K562 (cell line): ENCODE data around the gene PAQR6. TPM values are rescaled to one million over a fixed set of nuclear protein-coding genes. Genes with fewer than 3 reads are reported as not detected.

Source experiments
- ATAC-seq: fragments of 200-7000 bp; cut with Tn5 transposase; 3 replicates; pipeline ENCODE4 v1.9.1; 2020; ENCODE audit warnings: moderate library complexity
- BruUV-seq: library from RNA; stranded (reverse); fragments of 400-500 nt; replicated peaks from 2 replicates; lab custom pipeline; 2021; lab: Mats Ljungman, UMichigan
- CTCF ChIA-PET: fragments of 300-600 bp; formaldehyde crosslinking; extraction: SDS; loops from one replicate; lab custom pipeline; 2021; ENCODE audit warnings: low intra/inter-chr PET ratio; lab: Yijun Ruan, JAX
- POLR2A ChIA-PET: fragments of 300-600, 350-650 bp; sonication (Branson Sonifier 250); formaldehyde crosslinking; extraction: SDS; loops from one replicate; lab custom pipeline; 2021; ENCODE audit warnings: antibody characterized with exemption, inconsistent platforms; lab: Yijun Ruan, JAX
- DNase-seq, 4 experiments: peaks; one replicate each; pipeline versions ENCODE4 v3.0.0 to v3.0.0-alpha.2; 2011 to 2018; ENCODE audit warnings: low spot score in 3 of 4, mixed read lengths in 3 of 4; ENCODE audit errors: extremely low read depth in 1 of 4
- FAIRE-seq: peaks from 2 replicates; lab custom pipeline; 2011; peaks lifted over from hg19 to GRCh38; lab: Jason Lieb, UNC
- H2AFZ ChIP-seq: 2 replicates; pipeline ENCODE4 v1.6.0; 2011; ENCODE audit warnings: low read depth, low read length, control low read depth, inconsistent platforms
- H3K27ac ChIP-seq: fragments of 200-600 bp; 3 replicates; pipeline ENCODE4 v1.8.0; 2011; ENCODE audit warnings: low read depth, mild to moderate bottlenecking, control low read depth, inconsistent platforms, low read length, moderate library complexity, mixed read lengths; ENCODE audit errors: extremely low read depth
- H3K27me3 ChIP-seq, 2 experiments: fragments of 300-600 bp in 1 of 2; 2 replicates in 1 of 2; 3 replicates in 1 of 2; pipeline versions ENCODE4 v1.6.0 to v1.8.0; 2011; ENCODE audit warnings: inconsistent platforms in 2 of 2, low read length in 2 of 2, mild to moderate bottlenecking in 1 of 2, mixed read lengths in 1 of 2, moderate library complexity in 1 of 2; ENCODE audit not compliant: control insufficient read depth in 2 of 2, insufficient read depth in 2 of 2
- H3K36me3 ChIP-seq: fragments of 300-600 bp; 3 replicates; pipeline ENCODE4 v1.8.0; 2011; ENCODE audit warnings: mild to moderate bottlenecking, low read length, inconsistent platforms; ENCODE audit not compliant: control insufficient read depth, insufficient read depth
- H3K4me1 ChIP-seq, 2 experiments: fragments of 200-600 bp in 1 of 2; replicated peaks in 1 of 2; 2 replicates in 1 of 2; 3 replicates in 1 of 2; pipeline versions ENCODE4 v1.5.1 to v1.8.0; 2011; ENCODE audit warnings: inconsistent platforms in 2 of 2, low read length in 2 of 2, mild to moderate bottlenecking in 1 of 2, mixed read lengths in 1 of 2, moderate library complexity in 1 of 2; ENCODE audit not compliant: control insufficient read depth in 2 of 2, insufficient read depth in 2 of 2
- H3K4me2 ChIP-seq: 2 replicates; pipeline ENCODE4 v1.6.1; 2011; ENCODE audit warnings: low read length, control low read depth, inconsistent platforms, mixed read lengths; ENCODE audit not compliant: insufficient read depth
- H3K4me3 ChIP-seq: fragments of 200-600 bp; sonication (generic), shearing (Covaris generic); 2 replicates; pipeline ENCODE4 v1.5.1; 2016; ENCODE audit warnings: control low read depth, inconsistent platforms
- H3K79me2 ChIP-seq: fragments of 200-600 bp; 3 replicates; pipeline ENCODE4 v1.8.0; 2011; ENCODE audit warnings: low read length, inconsistent platforms; ENCODE audit not compliant: control insufficient read depth, insufficient read depth
- H3K9ac ChIP-seq, 2 experiments: 2 replicates each; pipeline versions ENCODE4 v1.6.0 to v1.6.1; 2011; ENCODE audit warnings: low read depth in 2 of 2, low read length in 2 of 2, control low read depth in 1 of 2, inconsistent platforms in 1 of 2, mild to moderate bottlenecking in 1 of 2, mixed read lengths in 1 of 2; ENCODE audit not compliant: insufficient read depth in 1 of 2
- H3K9me1 ChIP-seq: one replicate; pipeline ENCODE4 v1.6.0; 2011; ENCODE audit warnings: inconsistent platforms, mild to moderate bottlenecking, low read length, moderate library complexity; ENCODE audit not compliant: control insufficient read depth, insufficient read depth
- H3K9me3 ChIP-seq: replicated peaks from 2 replicates; pipeline ENCODE4 v1.5.1; 2011; ENCODE audit warnings: low read depth, low read length, inconsistent platforms; ENCODE audit not compliant: control insufficient read depth, insufficient read depth
- H4K20me1 ChIP-seq: replicated peaks from 2 replicates; pipeline ENCODE4 v1.6.1; 2011; ENCODE audit warnings: low read length, inconsistent platforms, mixed read lengths; ENCODE audit not compliant: control insufficient read depth, insufficient read depth
- POLR2G ChIP-seq: fragments of 200-400 bp; formaldehyde crosslinking; IDR thresholded peaks from 2 replicates; pipeline ENCODE4 v1.6.1; 2017; ENCODE audit warnings: low read depth, mild to moderate bottlenecking, antibody characterized with exemption, low read length, moderate library complexity
- TARDBP ChIP-seq: fragments of 450-650 bp; IDR thresholded peaks from 2 replicates; pipeline ENCODE4 v1.6.1; 2016
- ZNF384 ChIP-seq: IDR thresholded peaks from 2 replicates; pipeline ENCODE4 v1.6.1; 2012; ENCODE audit warnings: low read depth, low read length, improper control_type of control experiment
- WGBS: fragments of 100-300 bp; shearing (Covaris generic); methylation state at CpG from one replicate; pipeline ENCODE4 v1.1.6; 2016; ENCODE audit warnings: low coverage, mixed read lengths; ENCODE audit not compliant: insufficient coverage; ENCODE audit errors: missing lambda C conversion rate; 5-methylcytosine and 5-hydroxymethylcytosine counted together
- in situ Hi-C: fragments of 300-500 bp; cut with MboI; formaldehyde crosslinking; loops from 4 replicates; pipeline ENCODE4 v1.15.0; 2018; ENCODE audit warnings: inconsistent platforms, mixed read lengths
- intact Hi-C: fragments of 100-400 bp; cut with micrococcal nuclease; formaldehyde crosslinking; loops from 2 replicates; pipeline ENCODE4 v1.14.2; 2022
- polyA plus RNA-seq, 8 experiments: library from polyadenylated mRNA; depleted of rRNA in 4 of 8; stranded (reverse) in 5 of 8; unstranded in 3 of 8; fragments of >200 nt; fragmentation: Nextera tagmentation in 2 of 8; fragmentation: Illumina TruSeq in 1 of 8; extraction: Ambion mirVana in 2 of 8; extraction: Trizol in 1 of 8; gene quantifications; 2 replicates each; pipeline versions ENCODE4 v1.2.1 to v1.2.3, GENCODE V29; 2011 to 2014; ENCODE audit warnings: inconsistent platforms in 1 of 8, missing spikeins in 1 of 8
- total RNA-seq, 7 experiments: library from RNA; depleted of rRNA in 6 of 7; stranded (reverse); fragments of >200 nt in 6 of 7; fragmentation: Illumina TruSeq in 2 of 7; extraction: Trizol in 2 of 7; gene quantifications; 2 replicates each; pipeline versions ENCODE4 v1.2.1 to v1.2.3, GENCODE V29; 2011 to 2021; ENCODE audit warnings: low replicate concordance in 1 of 7
- TF ChIP-seq, protein P1 (sequence below): sonication (generic); formaldehyde crosslinking; IDR thresholded peaks from 2 replicates; pipeline ENCODE4 v1.8.1; 2023; ENCODE audit warnings: mild to moderate bottlenecking, missing genetic modification reagents

PAQR6 gene
- total and polyA plus RNA-seq, 9 of the 15 experiments (the other 6 are each of a cell fraction or from before 2014, with no cell fraction given), result 0.07 to 1.8 (median 0.62) TPM

- ChIA-PET CTCF (no interaction called here), POLR2A (interaction anchor here (0.6 to 2.4 kb wide), 5 partner anchors 10 to 69 kb away, joined by 3 to 9 read pairs (median 4); partner anchors contain the start of gene SLC25A44)
- Histone ChIP-seq H3K9me1 (no peaks in the 10 kb centered on the region), H3K27me3 (no peaks in the 10 kb centered on the region), H3K4me1 (peaks cover 0 to 4% of the 10 kb centered on the region in 2 experiments; a peak in 3 of 5 replicates), H3K9ac (peak overlapping the region in 1 of 2 experiments; percentile 49; a peak in 2 of 4 replicates), H3K36me3 (peaks cover 91% of the 10 kb centered on the region), H3K79me2 (no peaks in the 10 kb centered on the region), H3K4me2 (no peak overlapping the region), H4K20me1 (0 out of 2 replicates have a peak, but pooled peaks cover 5% of the 10 kb centered on the region), H3K27ac (no peak overlapping the region), H2AFZ (no peak overlapping the region), H3K4me3 (no peak overlapping the region), H3K9me3 (no peaks in the 10 kb centered on the region)
- TF ChIP-seq, protein P1, sequence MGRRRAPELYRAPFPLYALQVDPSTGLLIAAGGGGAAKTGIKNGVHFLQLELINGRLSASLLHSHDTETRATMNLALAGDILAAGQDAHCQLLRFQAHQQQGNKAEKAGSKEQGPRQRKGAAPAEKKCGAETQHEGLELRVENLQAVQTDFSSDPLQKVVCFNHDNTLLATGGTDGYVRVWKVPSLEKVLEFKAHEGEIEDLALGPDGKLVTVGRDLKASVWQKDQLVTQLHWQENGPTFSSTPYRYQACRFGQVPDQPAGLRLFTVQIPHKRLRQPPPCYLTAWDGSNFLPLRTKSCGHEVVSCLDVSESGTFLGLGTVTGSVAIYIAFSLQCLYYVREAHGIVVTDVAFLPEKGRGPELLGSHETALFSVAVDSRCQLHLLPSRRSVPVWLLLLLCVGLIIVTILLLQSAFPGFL (CRISPR knock-in tag), result no peak
- TF ChIP-seq ZNF384 (no peak), POLR2G (0 out of 2 replicates have a peak, but pooled peaks have one; percentile 15), TARDBP (no peak)
- ATAC-seq (no peak), DNase-seq (no peak), FAIRE-seq (no peak)
- intact Hi-C loops, result no loop called here
- BruUV-seq, result no TSS peak
- WGBS, result 92% methylated on average over 9 of the region's 9 CpGs
- in situ Hi-C loops, result no loop called here
These were observed 15.4 kb upstream of the PAQR6 start for GRCh38 chr1:156263288-156263655.
